ENCODE results near the gene DCAF4L1.

DNA sequence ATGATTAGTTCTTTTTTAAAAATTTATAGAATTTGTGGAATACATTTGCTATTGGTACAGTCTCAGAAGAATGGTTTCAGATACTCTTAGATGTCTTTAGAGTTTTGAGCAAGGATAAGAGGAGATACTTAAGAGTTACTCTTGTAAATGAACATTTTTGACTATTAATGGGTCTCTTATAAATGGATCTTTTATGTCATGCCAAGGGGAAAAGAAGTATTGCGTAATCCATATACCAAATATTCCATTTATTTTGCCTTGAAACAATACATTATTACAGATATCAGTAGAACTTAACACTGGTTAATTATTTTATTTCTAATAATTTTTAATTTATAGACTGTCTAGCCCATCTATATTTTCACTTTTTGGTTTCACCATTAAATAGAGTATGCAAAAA is 17.2 kb upstream of the DCAF4L1 start:
- TF ChIP-seq POLR2A (IDR thresholded peaks at IDR 0.05) (no peak), CTCF (IDR thresholded peaks at IDR 0.05) (no peak)
